ENCODE results near the gene SIM1.
"Not testable (repeated sequence)": the region's sequence is repeated elsewhere in the genome, so short reads cannot be mapped to it uniquely, and the experiment has no call there.

SIM1 gene

GRCh38 chr6:100426241-100426640 lies 38.5 kb downstream of the SIM1 start:
- no peak for DNase-seq (ENCODE audit: low spot score)

GRCh38 chr6:100420711-100421110 lies 44.0 kb downstream of the SIM1 start:
- no peak for DNase-seq (ENCODE audit: low spot score)

- DNase-seq (ENCODE audit: low spot score), result no peak
These were observed 47.7 kb downstream of the SIM1 start for GRCh38 chr6:100417036-100417435.

GRCh38 chr6:100415768-100416167 lies 49.0 kb downstream of the SIM1 start:
- DNase-seq (ENCODE audit: low spot score), result no peak

- DNase-seq (ENCODE audit: low spot score), result no peak
These were observed 51.8 kb downstream of the SIM1 start for GRCh38 chr6:100412872-100413271.

DNA sequence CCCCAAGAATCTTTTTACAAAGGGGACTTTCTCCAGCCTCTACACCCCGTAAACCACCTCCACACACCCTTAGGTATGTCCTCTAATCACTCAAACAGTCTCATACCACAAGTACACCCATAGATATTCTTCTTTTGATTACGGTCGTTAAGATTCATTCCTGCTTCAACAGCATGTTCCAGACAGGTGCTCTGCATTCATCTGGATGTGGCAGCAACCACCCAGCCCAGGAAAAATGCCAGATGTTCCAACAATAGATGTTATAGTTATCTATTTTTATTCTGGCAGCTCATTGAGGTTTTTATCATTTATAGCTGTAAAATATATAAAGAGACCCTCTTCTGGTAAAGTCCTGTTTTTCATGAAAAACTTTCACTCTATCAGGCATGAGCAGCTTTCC lies 60.7 kb downstream of the SIM1 start:
- DNase-seq (ENCODE audit: low spot score), result no peak

GRCh38 chr6:100393493-100393892 lies 71.2 kb downstream of the SIM1 start:
- no peak for DNase-seq (ENCODE audit: low spot score)

- no peak for DNase-seq (ENCODE audit: low spot score)
These were observed 72.3 kb downstream of the SIM1 start for GRCh38 chr6:100392423-100392822.

DNA sequence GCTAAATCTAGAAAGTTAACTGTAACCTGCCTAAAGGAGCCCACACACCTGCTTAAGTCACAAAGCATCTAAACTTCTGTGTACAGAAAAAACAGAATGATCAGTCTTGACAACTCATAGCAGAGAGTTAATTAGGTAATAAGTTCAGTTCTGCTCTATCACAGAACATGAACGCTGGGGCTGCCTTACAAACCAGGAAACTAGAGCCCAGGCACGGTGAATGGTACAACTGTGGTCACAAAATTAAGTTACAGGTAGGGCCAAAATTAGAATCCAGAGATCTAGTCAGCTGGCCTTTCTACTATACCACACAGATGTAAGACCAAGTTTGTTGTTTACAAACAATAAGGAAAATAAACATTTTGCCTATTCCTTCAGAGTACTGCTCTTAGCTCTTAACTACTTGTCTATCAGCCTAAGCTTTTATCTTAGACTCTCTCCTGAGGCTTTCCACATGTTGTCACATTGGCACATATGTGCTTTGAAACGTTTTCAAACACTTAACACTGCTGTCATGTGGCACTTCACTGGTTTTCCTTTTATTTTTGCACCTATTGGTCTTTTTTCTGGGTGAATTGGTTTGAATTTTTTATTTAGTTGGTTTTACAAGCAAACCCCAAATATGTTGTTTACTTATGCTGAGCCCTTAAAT lies 75.7 kb downstream of the SIM1 start:
- no peak for DNase-seq (ENCODE audit: low spot score)

GRCh38 chr6:100382767-100383195 lies 81.9 kb downstream of the SIM1 start:
- no peak for DNase-seq (ENCODE audit: low spot score)

DNA sequence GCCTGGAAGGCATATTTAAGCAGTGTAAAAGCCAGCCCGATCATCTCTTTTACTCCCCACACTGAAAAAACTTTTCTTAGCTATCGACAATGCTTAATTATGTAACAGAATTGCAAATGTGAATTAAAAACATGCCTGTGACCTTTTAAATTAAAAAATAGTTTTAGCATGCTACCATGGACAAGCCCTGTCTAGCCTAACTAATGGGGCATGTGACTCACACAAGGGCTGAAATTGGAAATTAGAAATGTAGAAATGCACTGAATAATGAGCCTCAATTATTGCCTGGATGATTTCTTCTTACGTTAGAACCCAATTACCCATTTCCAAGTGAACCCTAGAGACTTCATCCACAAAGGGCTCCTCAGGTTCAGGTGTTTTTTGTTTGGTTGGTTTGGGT lies 82.7 kb downstream of the SIM1 start:
- DNase-seq (ENCODE audit: low spot score), result no peak

DNA sequence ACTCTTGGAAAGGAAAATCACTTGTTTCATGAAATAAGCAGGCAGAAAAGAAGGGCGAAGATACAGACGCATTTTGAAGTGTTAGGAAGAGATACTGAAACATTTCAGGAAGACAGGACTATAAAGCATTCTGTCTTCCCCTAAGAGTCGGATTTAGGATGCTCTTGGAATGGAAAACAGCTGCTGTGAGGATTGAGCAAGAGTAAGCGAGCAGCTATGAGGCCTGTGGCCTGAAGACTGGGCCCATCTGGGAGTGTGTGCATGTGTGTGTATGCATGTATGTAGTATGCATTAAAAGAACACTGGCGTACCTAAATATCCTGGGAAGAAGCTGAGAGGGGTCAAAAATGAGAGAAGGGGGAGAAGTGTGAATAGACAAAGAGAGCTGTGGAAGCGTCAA lies 83.6 kb downstream of the SIM1 start:
- DNase-seq (ENCODE audit: low spot score), result no peak

DNA sequence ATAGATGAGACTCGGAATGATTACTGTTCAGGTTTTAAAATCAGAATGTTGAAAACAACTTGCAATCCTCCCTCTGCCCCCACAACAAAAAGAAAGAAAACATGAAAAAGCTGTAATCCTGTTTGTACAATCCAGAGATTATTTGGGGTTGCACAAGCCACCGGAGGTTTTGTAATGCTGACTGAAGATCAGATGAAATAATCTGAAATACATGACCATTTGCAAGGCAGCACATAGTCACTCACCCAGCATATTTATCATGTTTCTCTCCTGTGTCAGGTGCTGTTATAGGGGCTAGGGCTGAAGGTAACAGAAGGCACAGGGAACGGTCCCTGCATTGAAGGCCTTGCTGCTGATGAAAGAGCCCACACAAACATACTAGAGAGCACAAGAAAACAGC lies 85.3 kb downstream of the SIM1 start:
- DNase-seq (ENCODE audit: low spot score), result no peak

GRCh38 chr6:100378576-100378975 lies 86.1 kb downstream of the SIM1 start:
- no peak for DNase-seq (ENCODE audit: low spot score)

- no peak for DNase-seq (ENCODE audit: low spot score)
These were observed 88.6 kb downstream of the SIM1 start for GRCh38 chr6:100376103-100376502.

GRCh38 chr6:100372326-100373091 lies 92.2 kb downstream of the SIM1 start:
- no peak for DNase-seq (ENCODE audit: low spot score)

GRCh38 chr6:100371591-100371990 lies 93.1 kb downstream of the SIM1 start:
- DNase-seq (ENCODE audit: low spot score), result no peak

DNA sequence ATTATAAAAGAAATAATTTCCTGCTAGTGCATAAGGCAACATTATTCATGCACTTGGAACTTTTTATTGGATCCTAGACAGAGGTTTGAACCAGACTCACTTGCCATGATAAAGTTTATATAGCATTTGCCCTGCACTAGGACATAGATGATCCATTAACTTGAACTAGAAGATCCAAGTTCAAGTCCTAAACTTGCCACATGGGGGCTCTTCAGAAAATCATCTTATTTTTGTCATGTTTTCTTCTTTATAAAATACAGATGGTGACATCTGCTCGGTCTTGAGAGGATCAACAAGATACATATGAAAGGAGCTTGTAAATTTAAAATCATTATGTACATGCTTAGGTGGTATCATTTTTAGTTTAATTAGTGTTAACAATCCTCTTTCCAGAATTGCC lies 94.5 kb downstream of the SIM1 start:
- no peak for DNase-seq (ENCODE audit: low spot score)

- DNase-seq (ENCODE audit: low spot score), result no peak
These were observed 98.3 kb downstream of the SIM1 start for GRCh38 chr6:100366419-100366818.

DNA sequence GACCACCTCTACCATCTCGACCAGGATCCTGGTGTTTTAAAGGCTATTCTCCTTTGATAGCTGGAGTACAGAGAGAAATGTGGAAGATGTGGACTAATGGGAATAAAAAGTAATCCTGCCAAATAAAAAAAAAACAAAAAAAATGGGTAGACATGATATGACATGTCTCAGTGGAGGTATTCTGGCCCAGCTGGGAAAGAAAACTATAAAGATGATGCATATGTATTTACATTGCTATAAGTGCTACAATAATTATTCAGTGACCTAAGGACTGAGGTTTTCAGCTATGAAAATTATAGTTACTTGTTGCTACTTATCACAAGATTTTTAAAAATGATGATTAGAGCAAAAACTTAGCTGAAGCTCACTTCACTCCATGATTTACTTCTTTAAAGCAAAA lies 101.1 kb downstream of the SIM1 start:
- no peak for DNase-seq (ENCODE audit: low spot score)

- not testable (repeated sequence) for DNase-seq (ENCODE audit: low spot score)
These were observed 109.7 kb downstream of the SIM1 start for GRCh38 chr6:100354736-100355641.

GRCh38 chr6:100353276-100354015 lies 111.3 kb downstream of the SIM1 start:
- DNase-seq (ENCODE audit: low spot score), result no peak
